ENCODE results near the gene SNAPC4. TPM values are rescaled to one million over a fixed set of nuclear protein-coding genes. Genes with fewer than 3 reads are reported as not detected.

SNAPC4 gene
- total RNA-seq, 4 donors from 2014 or later: 2.4 to 10.4 (median 3.7) TPM

GRCh38 chr9:136391737-136392537 lies 8.0 kb downstream of the SNAPC4 start:
- TF ChIP-seq, protein P1, sequence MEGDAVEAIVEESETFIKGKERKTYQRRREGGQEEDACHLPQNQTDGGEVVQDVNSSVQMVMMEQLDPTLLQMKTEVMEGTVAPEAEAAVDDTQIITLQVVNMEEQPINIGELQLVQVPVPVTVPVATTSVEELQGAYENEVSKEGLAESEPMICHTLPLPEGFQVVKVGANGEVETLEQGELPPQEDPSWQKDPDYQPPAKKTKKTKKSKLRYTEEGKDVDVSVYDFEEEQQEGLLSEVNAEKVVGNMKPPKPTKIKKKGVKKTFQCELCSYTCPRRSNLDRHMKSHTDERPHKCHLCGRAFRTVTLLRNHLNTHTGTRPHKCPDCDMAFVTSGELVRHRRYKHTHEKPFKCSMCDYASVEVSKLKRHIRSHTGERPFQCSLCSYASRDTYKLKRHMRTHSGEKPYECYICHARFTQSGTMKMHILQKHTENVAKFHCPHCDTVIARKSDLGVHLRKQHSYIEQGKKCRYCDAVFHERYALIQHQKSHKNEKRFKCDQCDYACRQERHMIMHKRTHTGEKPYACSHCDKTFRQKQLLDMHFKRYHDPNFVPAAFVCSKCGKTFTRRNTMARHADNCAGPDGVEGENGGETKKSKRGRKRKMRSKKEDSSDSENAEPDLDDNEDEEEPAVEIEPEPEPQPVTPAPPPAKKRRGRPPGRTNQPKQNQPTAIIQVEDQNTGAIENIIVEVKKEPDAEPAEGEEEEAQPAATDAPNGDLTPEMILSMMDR (IDR thresholded peaks at IDR 0.05; ENCODE audit: low read depth): no peak

DNA sequence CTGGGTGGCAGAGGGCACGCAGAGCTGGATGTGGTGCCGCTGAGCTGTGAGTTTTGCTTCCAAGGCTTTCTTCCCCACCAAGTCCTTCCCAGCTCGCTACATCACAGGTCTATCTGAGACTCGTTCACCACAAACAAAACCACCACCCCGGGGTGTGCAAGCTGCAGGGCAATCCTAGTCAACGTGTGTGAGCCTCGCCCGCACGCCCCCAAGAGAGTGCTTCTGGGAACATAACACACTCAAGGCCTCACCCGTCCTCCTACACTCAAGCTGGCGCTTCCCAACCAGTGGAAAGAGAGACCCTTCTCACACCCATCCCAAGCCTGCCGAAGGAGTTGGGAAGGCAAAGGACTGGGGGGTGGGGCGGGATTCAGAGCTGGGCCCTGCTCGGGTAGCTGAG lies 10.6 kb downstream of the SNAPC4 start:
- TF ChIP-seq, protein P1 (IDR thresholded peaks at IDR 0.05; ENCODE audit: low read depth): no peak

- TF ChIP-seq, protein P1 (IDR thresholded peaks at IDR 0.05; ENCODE audit: low read depth): no peak
These were observed 12.8 kb downstream of the SNAPC4 start for GRCh38 chr9:136387217-136387616.

GRCh38 chr9:136386018-136386417 lies 14.0 kb downstream of the SNAPC4 start:
- TF ChIP-seq, protein P1 (IDR thresholded peaks at IDR 0.05; ENCODE audit: low read depth): no peak

- TF ChIP-seq, protein P1 (IDR thresholded peaks at IDR 0.05; ENCODE audit: low read depth): no peak
These were observed 15.0 kb downstream of the SNAPC4 start for GRCh38 chr9:136385015-136385414.

DNA sequence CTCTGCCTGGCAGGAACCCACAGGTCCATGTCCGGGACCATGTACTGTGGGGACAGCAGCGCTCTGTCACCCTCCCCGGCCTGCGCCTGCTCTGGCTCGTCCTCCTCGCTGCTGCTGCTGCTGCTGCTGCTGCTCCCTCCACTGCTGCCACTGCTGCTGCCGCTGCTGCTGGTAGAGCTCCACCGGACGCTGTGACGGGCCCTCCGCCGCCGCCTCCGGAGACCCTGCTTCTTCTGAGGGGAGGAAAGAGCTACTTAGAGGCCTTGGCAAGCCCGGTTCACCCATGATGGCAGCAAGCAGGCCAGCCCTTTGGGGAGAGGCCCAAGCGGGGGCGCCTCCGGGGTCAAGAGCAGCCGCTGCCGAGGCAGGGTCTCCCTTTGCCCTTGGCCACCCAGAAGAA lies 16.5 kb downstream of the SNAPC4 start:
- TF ChIP-seq, protein P1 (IDR thresholded peaks at IDR 0.05; ENCODE audit: low read depth): no peak

- TF ChIP-seq, protein P1 (IDR thresholded peaks at IDR 0.05; ENCODE audit: low read depth): no peak
These were observed 17.9 kb downstream of the SNAPC4 start for GRCh38 chr9:136381966-136382513.

Measured in subcutaneous adipose tissue (tissue), 4 donors.